KMS-11 (cell line): Measurements from ENCODE around the gene WDR55.
"Not testable (repeated sequence)": the region's sequence is repeated elsewhere in the genome, so short reads cannot be mapped to it uniquely, and the experiment has no call there.

ENCODE experiments used
- H2AFZ ChIP-seq: fragments of 200-600 bp; sonication (generic); 2 replicates; pipeline ENCODE4 v1.6.1; 2016; ENCODE audit warnings: antibody characterized with exemption, mixed run types, low read depth
- H3K27ac ChIP-seq: fragments of 200-600 bp; sonication (generic); 2 replicates; pipeline ENCODE4 v1.6.1; 2016; ENCODE audit warnings: mild to moderate bottlenecking, mixed run types
- H3K27me3 ChIP-seq: fragments of 200-600 bp; sonication (generic); 2 replicates; pipeline ENCODE4 v1.6.1; 2017; ENCODE audit warnings: mild to moderate bottlenecking, low read depth, mixed run types, moderate library complexity; ENCODE audit not compliant: insufficient read depth
- H3K36me3 ChIP-seq: fragments of 200-600 bp; sonication (generic); 2 replicates; pipeline ENCODE4 v1.6.1; 2017; ENCODE audit warnings: mild to moderate bottlenecking, mixed run types; ENCODE audit not compliant: insufficient read depth
- H3K4me1 ChIP-seq: fragments of 200-600 bp; sonication (generic); 2 replicates; pipeline ENCODE4 v1.6.1; 2016; ENCODE audit warnings: mild to moderate bottlenecking, low read depth, mixed run types; ENCODE audit not compliant: poor library complexity, severe bottlenecking
- H3K4me2 ChIP-seq: fragments of 200-600 bp; sonication (generic); 2 replicates; pipeline ENCODE4 v1.7.0; 2016; ENCODE audit warnings: mild to moderate bottlenecking, mixed run types
- H3K4me3 ChIP-seq: fragments of 200-600 bp; sonication (generic); IDR thresholded peaks from 2 replicates; pipeline ENCODE4 v1.6.1; 2017; ENCODE audit warnings: low read depth, low read length, mixed read lengths; ENCODE audit not compliant: insufficient read depth
- H3K79me2 ChIP-seq: fragments of 200-600 bp; sonication (generic); 2 replicates; pipeline ENCODE4 v1.6.1; 2016; ENCODE audit warnings: low read depth, mixed run types; ENCODE audit not compliant: insufficient read depth
- H3K9ac ChIP-seq: fragments of 200-600 bp; sonication (generic); 2 replicates; pipeline ENCODE4 v1.6.1; 2016; ENCODE audit warnings: mild to moderate bottlenecking, mixed run types
- H4K20me1 ChIP-seq: fragments of 200-600 bp; sonication (generic); 2 replicates; pipeline ENCODE4 v1.6.1; 2016; ENCODE audit warnings: mild to moderate bottlenecking, mixed run types; ENCODE audit not compliant: insufficient read depth
- CTCF ChIP-seq: fragments of 200-600 bp; sonication (generic); conservative IDR thresholded peaks from 2 replicates; pipeline ENCODE4 v1.6.1; 2017; ENCODE audit warnings: low read depth, mild to moderate bottlenecking, antibody characterized with exemption, low read length, moderate library complexity, mixed read lengths

WDR55 gene

GRCh38 chr5:140710899-140711552, 46.3 kb downstream of the WDR55 start:
- no peak for TF ChIP-seq CTCF
- Histone ChIP-seq H2AFZ (peak overlapping the region; percentile 74), H3K4me3 (peak overlapping the region; percentile 45), H4K20me1 (no peaks in the 10 kb centered on the region), H3K9ac (peak overlapping the region; percentile 85), H3K27ac (peak overlapping the region; percentile 94), H3K4me1 (peaks cover 10% of the 10 kb centered on the region), H3K4me2 (peak overlapping the region; percentile 53), H3K27me3 (no peaks in the 10 kb centered on the region), H3K36me3 (no peaks in the 10 kb centered on the region), H3K79me2 (no peaks in the 10 kb centered on the region)

DNA sequence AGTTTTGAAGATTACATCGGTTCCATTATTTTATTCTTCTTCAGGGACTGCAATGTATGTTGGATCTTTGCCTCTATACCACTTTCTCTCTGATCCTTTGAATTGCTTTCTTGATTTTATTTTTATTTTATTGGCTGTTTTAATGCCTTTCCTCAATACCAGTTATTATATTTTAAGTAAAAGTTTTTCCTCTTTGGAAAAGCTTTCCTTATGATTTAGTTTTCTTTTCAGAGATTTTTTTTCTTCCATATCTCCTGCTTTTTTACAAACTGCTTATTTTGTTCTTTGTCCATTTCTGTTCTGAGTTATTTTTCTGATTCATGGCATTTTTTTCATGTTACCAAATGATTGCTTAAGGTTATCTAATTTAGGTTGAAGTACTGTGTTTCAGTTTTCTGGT, 47.1 kb downstream of the WDR55 start:
- Histone ChIP-seq H3K9ac (no peak overlapping the region), H4K20me1 (no peaks in the 10 kb centered on the region), H2AFZ (no peak overlapping the region), H3K4me2 (peak overlapping the region; percentile 53), H3K36me3 (no peaks in the 10 kb centered on the region), H3K79me2 (no peaks in the 10 kb centered on the region), H3K27ac (peak overlapping the region; percentile 94; the same call in 1 of the 2 replicates), H3K4me3 (no peak overlapping the region), H3K27me3 (no peaks in the 10 kb centered on the region), H3K4me1 (peaks cover 10% of the 10 kb centered on the region)
- TF ChIP-seq CTCF: no peak

DNA sequence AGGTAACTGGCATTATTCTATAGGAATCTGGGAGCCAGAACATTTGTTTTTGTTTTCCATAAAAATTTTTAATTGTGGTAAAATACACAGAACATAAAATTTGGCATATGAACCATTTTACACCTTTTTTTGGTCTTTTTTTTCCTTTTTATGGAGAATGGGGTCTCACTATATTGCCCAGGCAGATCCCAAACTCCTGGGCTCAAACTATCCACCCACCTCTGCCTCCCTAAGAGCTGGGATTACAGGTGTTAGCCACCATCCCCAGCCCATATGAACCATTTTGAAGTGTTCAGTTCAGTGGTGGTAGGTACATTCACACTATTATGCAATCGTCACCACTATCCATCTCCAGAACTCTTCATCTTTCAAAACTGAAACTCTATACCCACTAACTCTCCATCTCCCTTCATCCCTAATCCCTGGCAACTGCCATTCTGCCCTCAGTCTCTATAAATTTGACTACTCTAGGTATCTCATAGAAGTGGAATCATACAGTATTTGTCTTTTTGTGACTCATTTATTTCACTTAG, 48.9 kb downstream of the WDR55 start:
- Histone ChIP-seq H3K27me3 (no peaks in the 10 kb centered on the region), H3K27ac (no peak overlapping the region), H3K79me2 (no peaks in the 10 kb centered on the region), H4K20me1 (no peaks in the 10 kb centered on the region), H2AFZ (no peak overlapping the region), H3K4me3 (no peak overlapping the region), H3K4me2 (no peak overlapping the region), H3K9ac (no peak overlapping the region), H3K4me1 (peaks cover 10% of the 10 kb centered on the region), H3K36me3 (no peaks in the 10 kb centered on the region)
- TF ChIP-seq CTCF: no peak

GRCh38 chr5:140716238-140716637, 51.5 kb downstream of the WDR55 start:
- not testable (repeated sequence) for H3K27ac ChIP-seq, H2AFZ ChIP-seq, H3K4me1 ChIP-seq, H3K27me3 ChIP-seq, H3K36me3 ChIP-seq, H3K9ac ChIP-seq, H3K79me2 ChIP-seq, H3K4me3 ChIP-seq, H3K4me2 ChIP-seq, H4K20me1 ChIP-seq

DNA sequence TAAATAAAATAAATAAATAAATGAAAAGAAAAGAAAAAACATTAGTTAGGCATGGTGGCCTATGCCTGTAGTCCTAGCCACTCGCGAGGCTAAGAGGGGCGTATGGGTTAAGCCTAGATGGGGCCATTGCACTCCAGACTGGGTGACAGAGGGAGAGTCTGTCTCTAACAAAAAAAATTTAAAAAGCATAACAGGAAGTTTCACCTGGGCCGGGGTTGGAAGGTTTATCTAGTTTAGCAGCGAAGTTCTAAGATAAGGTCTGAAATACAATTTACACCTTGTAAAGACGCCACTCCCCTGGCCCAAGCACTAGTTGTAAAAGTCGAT, 53.5 kb downstream of the WDR55 start:
- Histone ChIP-seq H3K27me3 (no peaks in the 10 kb centered on the region), H3K9ac (no peak overlapping the region), H2AFZ (no peak overlapping the region), H3K36me3 (no peaks in the 10 kb centered on the region), H3K4me3 (no peak overlapping the region), H3K4me2 (no peak overlapping the region), H3K4me1 (no peaks in the 10 kb centered on the region), H3K79me2 (no peaks in the 10 kb centered on the region), H4K20me1 (no peaks in the 10 kb centered on the region), H3K27ac (no peak overlapping the region)
- no peak for TF ChIP-seq CTCF

DNA sequence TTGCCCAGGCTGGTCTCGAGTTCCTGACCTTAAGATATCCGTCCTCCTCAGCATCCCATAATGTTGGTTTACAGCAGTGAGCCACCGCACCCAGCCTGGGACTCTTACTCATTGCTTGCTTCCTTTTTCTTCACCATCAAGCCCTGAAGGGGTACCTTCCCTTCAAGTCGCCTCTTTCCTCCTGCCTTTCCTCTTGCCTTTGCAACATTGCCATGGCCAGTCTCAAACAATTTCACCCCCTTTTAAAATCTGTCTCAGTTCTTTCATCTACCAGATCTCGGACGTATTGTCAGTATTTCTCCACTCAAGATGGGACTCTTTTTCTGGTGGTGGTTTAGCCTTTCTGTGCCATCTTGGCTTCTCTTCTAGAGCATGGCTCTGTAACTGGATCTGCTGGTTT, 56.0 kb downstream of the WDR55 start:
- H4K20me1 ChIP-seq, H3K4me2 ChIP-seq, H3K4me3 ChIP-seq, H3K79me2 ChIP-seq, H3K27ac ChIP-seq, H3K36me3 ChIP-seq, H3K9ac ChIP-seq, H3K4me1 ChIP-seq, H3K27me3 ChIP-seq, H2AFZ ChIP-seq: not testable (repeated sequence)

DNA sequence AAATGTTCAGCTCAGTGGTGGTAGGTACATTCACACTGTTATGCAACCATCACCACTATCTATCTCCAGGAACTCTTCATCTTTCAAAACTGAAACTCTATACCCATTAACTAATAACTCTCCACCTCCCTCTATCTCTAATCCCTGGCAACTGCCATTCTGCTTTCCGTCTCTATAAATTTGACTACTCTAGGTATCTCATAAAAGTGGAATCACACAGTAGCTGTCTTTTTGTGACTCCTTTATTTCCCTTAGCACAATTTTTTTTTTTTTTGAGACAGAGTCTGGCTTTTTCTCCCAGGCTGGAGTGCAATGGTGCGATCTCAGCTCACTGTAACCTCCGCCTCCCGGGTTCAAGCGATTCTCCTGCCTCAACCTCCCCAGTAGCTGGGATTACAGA, 56.7 kb downstream of the WDR55 start:
- H3K27me3 ChIP-seq, H3K4me3 ChIP-seq, H3K4me1 ChIP-seq, H3K79me2 ChIP-seq, H3K4me2 ChIP-seq, H3K9ac ChIP-seq, H4K20me1 ChIP-seq, H2AFZ ChIP-seq, H3K36me3 ChIP-seq, H3K27ac ChIP-seq: not testable (repeated sequence)
